ENCODE measurements around the gene SEMA3F.
A peak's percentile ranks its signal among the peaks of the same experiment; 100 is the strongest.

Gene SEMA3F

GRCh38 chr3:50173685-50174516 is 18.8 kb downstream of the SEMA3F start:
- CTCF ChIA-PET: interaction anchor here (0.8 to 4.4 kb wide), 9 partner anchors 10 to 73 kb away, joined by 3 to 22 read pairs (median 8); partner anchors contain the start of gene GNAT1
- WGBS (ENCODE audit: insufficient coverage): 83% methylated on average over 27 of the region's 29 CpGs
- Histone ChIP-seq H3K9me3 (ENCODE audit: control extremely low read depth in 1 of 5, control insufficient read depth in 4 of 5, insufficient read depth in 2 of 5, low read depth in 1 of 5, low read length in 4 of 5) (no peaks in the 10 kb centered on the region), H3K27me3 (replicated peaks in 2 of 5; ENCODE audit: control insufficient read depth in 4 of 5, insufficient read depth in 5 of 5, low read length in 4 of 5) (no peaks in the 10 kb centered on the region), H3K27ac (ENCODE audit: insufficient read depth in 1 of 2, low read depth in 1 of 2, low read length in 2 of 2, poor library complexity in 1 of 2, severe bottlenecking in 2 of 2) (no peak overlapping the region), H3K4me1 (ENCODE audit: control extremely low read depth in 1 of 4, control insufficient read depth in 4 of 4, insufficient read depth in 4 of 4, low read length in 3 of 4) (peaks cover 0 to 8% (median 2%) of the 10 kb centered on the region in 4 experiments), H3K4me3 (ENCODE audit: control insufficient read depth in 1 of 7, extremely low read depth in 1 of 7, insufficient read depth in 4 of 7, low read depth in 2 of 7, low read length in 6 of 7) (no peak overlapping the region), H3K36me3 (ENCODE audit: control insufficient read depth in 4 of 4, insufficient read depth in 4 of 4, low read length in 3 of 4) (no peaks in the 10 kb centered on the region)
- POLR2A ChIA-PET: no interaction called here
- peak in 1 of 3 donors; percentile 34 for DNase-seq

- 98% methylated on average over 7 of the region's 7 CpGs for WGBS (ENCODE audit: insufficient coverage)
- CTCF ChIA-PET: interaction anchor here (0.8 to 4.4 kb wide), 5 partner anchors 13 to 53 kb away, joined by 3 to 22 read pairs (median 3); partner anchors contain the start of gene GNAT1
- POLR2A ChIA-PET: interaction anchor here (0.5 kb wide), 1 partner anchor 60 kb away, joined by 4 read pairs; no protein-coding TSS in a partner anchor
Measured at GRCh38 chr3:50174517-50174895, 19.4 kb downstream of the SEMA3F start.

GRCh38 chr3:50174947-50175524 is 19.9 kb downstream of the SEMA3F start:
- CTCF ChIA-PET: interaction anchor here (0.8 to 4.4 kb wide), 7 partner anchors 9 to 54 kb away, joined by 3 to 22 read pairs (median 3); partner anchors contain the start of gene GNAT1
- Histone ChIP-seq H3K27me3 (replicated peaks in 2 of 5; ENCODE audit: control insufficient read depth in 4 of 5, insufficient read depth in 5 of 5, low read length in 4 of 5) (peaks cover 0 to 2% (median 0%) of the 10 kb centered on the region in 5 experiments), H3K36me3 (ENCODE audit: control insufficient read depth in 4 of 4, insufficient read depth in 4 of 4, low read length in 3 of 4) (no peaks in the 10 kb centered on the region), H3K4me3 (ENCODE audit: control insufficient read depth in 1 of 7, extremely low read depth in 1 of 7, insufficient read depth in 4 of 7, low read depth in 2 of 7, low read length in 6 of 7) (no peak overlapping the region), H3K27ac (ENCODE audit: insufficient read depth in 1 of 2, low read depth in 1 of 2, low read length in 2 of 2, poor library complexity in 1 of 2, severe bottlenecking in 2 of 2) (no peak overlapping the region), H3K9me3 (ENCODE audit: control extremely low read depth in 1 of 5, control insufficient read depth in 4 of 5, insufficient read depth in 2 of 5, low read depth in 1 of 5, low read length in 4 of 5) (no peaks in the 10 kb centered on the region), H3K4me1 (ENCODE audit: control extremely low read depth in 1 of 4, control insufficient read depth in 4 of 4, insufficient read depth in 4 of 4, low read length in 3 of 4) (peaks cover 0 to 8% (median 2%) of the 10 kb centered on the region in 4 experiments)
- no peak for DNase-seq
- 98% methylated on average over 17 of the region's 17 CpGs for WGBS (ENCODE audit: insufficient coverage)
- POLR2A ChIA-PET: interaction anchor here (0.5 kb wide), 1 partner anchor 60 kb away, joined by 4 read pairs; no protein-coding TSS in a partner anchor

More at GRCh38 chr3:50174517-50174895, 19.4 kb downstream of the SEMA3F start:
- Histone ChIP-seq H3K27ac (ENCODE audit: insufficient read depth in 1 of 2, low read depth in 1 of 2, low read length in 2 of 2, poor library complexity in 1 of 2, severe bottlenecking in 2 of 2) (no peak overlapping the region), H3K27me3 (replicated peaks in 2 of 5; ENCODE audit: control insufficient read depth in 4 of 5, insufficient read depth in 5 of 5, low read length in 4 of 5) (no peaks in the 10 kb centered on the region), H3K9me3 (ENCODE audit: control extremely low read depth in 1 of 5, control insufficient read depth in 4 of 5, insufficient read depth in 2 of 5, low read depth in 1 of 5, low read length in 4 of 5) (no peaks in the 10 kb centered on the region), H3K4me1 (ENCODE audit: control extremely low read depth in 1 of 4, control insufficient read depth in 4 of 4, insufficient read depth in 4 of 4, low read length in 3 of 4) (peaks cover 0 to 8% (median 2%) of the 10 kb centered on the region in 4 experiments), H3K4me3 (ENCODE audit: control insufficient read depth in 1 of 7, extremely low read depth in 1 of 7, insufficient read depth in 4 of 7, low read depth in 2 of 7, low read length in 6 of 7) (no peak overlapping the region), H3K36me3 (ENCODE audit: control insufficient read depth in 4 of 4, insufficient read depth in 4 of 4, low read length in 3 of 4) (no peaks in the 10 kb centered on the region)
- no peak for DNase-seq

- Histone ChIP-seq H3K4me1 (ENCODE audit: control extremely low read depth in 1 of 4, control insufficient read depth in 4 of 4, insufficient read depth in 4 of 4, low read length in 3 of 4) (peaks cover 0 to 4% (median 2%) of the 10 kb centered on the region in 4 experiments), H3K27me3 (replicated peaks in 2 of 5; ENCODE audit: control insufficient read depth in 4 of 5, insufficient read depth in 5 of 5, low read length in 4 of 5) (peaks cover 0 to 2% (median 0%) of the 10 kb centered on the region in 5 experiments), H3K9me3 (ENCODE audit: control extremely low read depth in 1 of 5, control insufficient read depth in 4 of 5, insufficient read depth in 2 of 5, low read depth in 1 of 5, low read length in 4 of 5) (no peaks in the 10 kb centered on the region), H3K36me3 (ENCODE audit: control insufficient read depth in 4 of 4, insufficient read depth in 4 of 4, low read length in 3 of 4) (no peaks in the 10 kb centered on the region), H3K27ac (ENCODE audit: insufficient read depth in 1 of 2, low read depth in 1 of 2, low read length in 2 of 2, poor library complexity in 1 of 2, severe bottlenecking in 2 of 2) (no peak overlapping the region), H3K4me3 (ENCODE audit: control insufficient read depth in 1 of 7, extremely low read depth in 1 of 7, insufficient read depth in 4 of 7, low read depth in 2 of 7, low read length in 6 of 7) (no peak overlapping the region)
- DNase-seq: no peak
- POLR2A ChIA-PET: no interaction called here
- WGBS (ENCODE audit: insufficient coverage): 100% methylated on average over 1 of the region's 2 CpGs
- CTCF ChIA-PET: interaction anchor here (1.6 kb wide), 1 partner anchor 15 kb away, joined by 5 read pairs; the partner anchor contains the start of gene GNAT1
Measured at GRCh38 chr3:50177346-50177745, 22.2 kb downstream of the SEMA3F start.

- CTCF ChIA-PET: interaction anchor here (0.9 to 14.7 kb wide), 9 partner anchors 9 to 57 kb away, joined by 3 to 194 read pairs (median 5); partner anchors contain the start of gene GNAT1
- H3K27me3 ChIP-seq (replicated peaks in 2 of 5; ENCODE audit: control insufficient read depth in 4 of 5, insufficient read depth in 5 of 5, low read length in 4 of 5): peaks cover 0 to 2% (median 0%) of the 10 kb centered on the region in 5 experiments
- POLR2A ChIA-PET: no interaction called here
Measured at GRCh38 chr3:50179710-50180109, 24.6 kb downstream of the SEMA3F start.

GRCh38 chr3:50181985-50182384 is 26.9 kb downstream of the SEMA3F start:
- WGBS (ENCODE audit: insufficient coverage): 96% methylated on average over 5 of the region's 5 CpGs
- Histone ChIP-seq H3K4me3 (ENCODE audit: control insufficient read depth in 1 of 7, extremely low read depth in 1 of 7, insufficient read depth in 4 of 7, low read depth in 2 of 7, low read length in 6 of 7) (no peak overlapping the region), H3K9me3 (ENCODE audit: control extremely low read depth in 1 of 5, control insufficient read depth in 4 of 5, insufficient read depth in 2 of 5, low read depth in 1 of 5, low read length in 4 of 5) (no peaks in the 10 kb centered on the region), H3K27me3 (replicated peaks in 2 of 5; ENCODE audit: control insufficient read depth in 4 of 5, insufficient read depth in 5 of 5, low read length in 4 of 5) (peaks cover 0 to 2% (median 0%) of the 10 kb centered on the region in 5 experiments), H3K27ac (ENCODE audit: insufficient read depth in 1 of 2, low read depth in 1 of 2, low read length in 2 of 2, poor library complexity in 1 of 2, severe bottlenecking in 2 of 2) (no peak overlapping the region), H3K36me3 (ENCODE audit: control insufficient read depth in 4 of 4, insufficient read depth in 4 of 4, low read length in 3 of 4) (no peaks in the 10 kb centered on the region), H3K4me1 (ENCODE audit: control extremely low read depth in 1 of 4, control insufficient read depth in 4 of 4, insufficient read depth in 4 of 4, low read length in 3 of 4) (no peaks in the 10 kb centered on the region)
- CTCF ChIA-PET: interaction anchor here (0.5 to 14.7 kb wide), 12 partner anchors 10 to 1250 kb away, joined by 3 to 194 read pairs (median 4); partner anchors contain the start of gene GNAT1
- POLR2A ChIA-PET: no interaction called here
- DNase-seq: no peak

More at GRCh38 chr3:50179710-50180109, 24.6 kb downstream of the SEMA3F start:
- no peaks in the 10 kb centered on the region for H3K4me1 ChIP-seq (ENCODE audit: control extremely low read depth in 1 of 4, control insufficient read depth in 4 of 4, insufficient read depth in 4 of 4, low read length in 3 of 4)
- no peak overlapping the region for H3K4me3 ChIP-seq (ENCODE audit: control insufficient read depth in 1 of 7, extremely low read depth in 1 of 7, insufficient read depth in 4 of 7, low read depth in 2 of 7, low read length in 6 of 7)
- WGBS (ENCODE audit: insufficient coverage): no CpG with 5 or more reads among the region's 2 CpGs
- no peak overlapping the region for H3K27ac ChIP-seq (ENCODE audit: insufficient read depth in 1 of 2, low read depth in 1 of 2, low read length in 2 of 2, poor library complexity in 1 of 2, severe bottlenecking in 2 of 2)
- no peak for DNase-seq
- no peaks in the 10 kb centered on the region for H3K36me3 ChIP-seq (ENCODE audit: control insufficient read depth in 4 of 4, insufficient read depth in 4 of 4, low read length in 3 of 4)
- H3K9me3 ChIP-seq (ENCODE audit: control extremely low read depth in 1 of 5, control insufficient read depth in 4 of 5, insufficient read depth in 2 of 5, low read depth in 1 of 5, low read length in 4 of 5): no peaks in the 10 kb centered on the region

All from common myeloid progenitor, CD34-positive (primary cell).